ENCODE data around the gene TACR1.

GRCh38 chr2:75162897-75163296 is 36.4 kb downstream of the TACR1 start:
- TF ChIP-seq CTCF (IDR thresholded peaks at IDR 0.05) (no peak), POLR2AphosphoS5 (IDR thresholded peaks at IDR 0.05) (no peak), POLR2A (IDR thresholded peaks at IDR 0.05) (no peak), EP300 (IDR thresholded peaks at IDR 0.05) (no peak)
